Stimulated activated CD8-positive, alpha-beta memory T cell treated with anti-CD3 and anti-CD28 coated beads, Interleukin-12 subunit alpha, Interleukin-12 subunit beta, amount 100 ng/mL, for 1 hour (primary cell): Measurements from ENCODE around the gene MFSD6.
A peak's percentile ranks its signal among the peaks of the same experiment; 100 is the strongest.
"Not testable (repeated sequence)": the region's sequence is repeated elsewhere in the genome, so short reads cannot be mapped to it uniquely, and the experiment has no call there.

Experiments used
- DNase-seq: peaks from one replicate; pipeline ENCODE4 v3.0.0-alpha.2; 2020; ENCODE audit warnings: low read depth

Gene MFSD6

GRCh38 chr2:190405995-190406394 is 2.2 kb upstream of the MFSD6 start:
- DNase-seq: no peak

- DNase-seq: no peak
Observed at GRCh38 chr2:190406805-190407204, 1.4 kb upstream of the MFSD6 start.

- DNase-seq: peak; percentile 10
Observed at GRCh38 chr2:190407246-190407661, 901 bp upstream of the MFSD6 start.

- peak; percentile 55 for DNase-seq
Observed at GRCh38 chr2:190408538-190409271, 550 bp downstream of the MFSD6 start.

- DNase-seq: no peak
Observed at GRCh38 chr2:190409616-190410015, 1.5 kb downstream of the MFSD6 start.

- no peak for DNase-seq
Observed at GRCh38 chr2:190410166-190410565, 2.0 kb downstream of the MFSD6 start.

- DNase-seq: no peak
Observed at GRCh38 chr2:190412966-190413365, 4.8 kb downstream of the MFSD6 start.

GRCh38 chr2:190413421-190413820 is 5.3 kb downstream of the MFSD6 start:
- DNase-seq: no peak

GRCh38 chr2:190415251-190415650 is 7.1 kb downstream of the MFSD6 start:
- DNase-seq: no peak

- DNase-seq: no peak
Observed at GRCh38 chr2:190415794-190416775, 7.9 kb downstream of the MFSD6 start.

- no peak for DNase-seq
Observed at GRCh38 chr2:190417045-190417842, 9.1 kb downstream of the MFSD6 start.

- DNase-seq: no peak
Observed at GRCh38 chr2:190418727-190419126, 10.6 kb downstream of the MFSD6 start.

- DNase-seq: no peak
Observed at GRCh38 chr2:190420801-190421200, 12.6 kb downstream of the MFSD6 start.

- no peak for DNase-seq
Observed at GRCh38 chr2:190425221-190425866, 17.2 kb downstream of the MFSD6 start.

GRCh38 chr2:190425883-190426658 is 17.9 kb downstream of the MFSD6 start:
- DNase-seq: no peak

- DNase-seq: not testable (repeated sequence)
Observed at GRCh38 chr2:190430866-190431265, 22.7 kb downstream of the MFSD6 start.

- no peak for DNase-seq
Observed at GRCh38 chr2:190431907-190432306, 23.8 kb downstream of the MFSD6 start.

- DNase-seq: no peak
Observed at GRCh38 chr2:190432567-190433231, 24.5 kb downstream of the MFSD6 start.

- no peak for DNase-seq
Observed at GRCh38 chr2:190435031-190435670, 27.0 kb downstream of the MFSD6 start.

GRCh38 chr2:190436557-190436956 is 28.4 kb downstream of the MFSD6 start:
- no peak for DNase-seq
